ENCODE measurements around the gene LMAN1L.

- TF ChIP-seq CTCF (IDR thresholded peaks at IDR 0.05) (no peak), POLR2A (IDR thresholded peaks at IDR 0.05) (no peak)
Observed at GRCh38 chr15:74781431-74782258, 31.0 kb upstream of the LMAN1L start, which contains the start of gene CSK.
